H9 (cell line): ENCODE measurements around the gene UGT3A1. TPM values are rescaled to one million over a fixed set of nuclear protein-coding genes. Genes with fewer than 3 reads are reported as not detected.

ENCODE experiments used
- DNase-seq: peaks from one replicate; pipeline ENCODE4 v3.0.0-alpha.2; 2017
- H2AFZ ChIP-seq: one replicate; pipeline ENCODE4 v1.6.1; 2013; ENCODE audit warnings: mild to moderate bottlenecking, low read length, control low read depth, moderate library complexity
- H2AK5ac ChIP-seq: 2 replicates; pipeline ENCODE4 v1.6.1; 2013; ENCODE audit warnings: low read length, control low read depth, mixed read lengths; ENCODE audit not compliant: insufficient read length
- H2BK120ac ChIP-seq: one replicate; pipeline ENCODE4 v1.6.1; 2013; ENCODE audit warnings: low read depth, mild to moderate bottlenecking, low read length, control low read depth, inconsistent platforms; ENCODE audit not compliant: poor library complexity, severe bottlenecking
- H2BK12ac ChIP-seq: 2 replicates; pipeline ENCODE4 v1.6.1; 2013; ENCODE audit warnings: low read length, control low read depth, mixed read lengths, low read depth; ENCODE audit not compliant: insufficient read length
- H2BK15ac ChIP-seq: 2 replicates; pipeline ENCODE4 v1.6.1; 2013; ENCODE audit warnings: low read depth, low read length, control low read depth
- H2BK20ac ChIP-seq: one replicate; pipeline ENCODE4 v1.6.1; 2013; ENCODE audit warnings: low read depth, mild to moderate bottlenecking, low read length, control low read depth, inconsistent platforms; ENCODE audit not compliant: poor library complexity, severe bottlenecking
- H2BK5ac ChIP-seq: 2 replicates; pipeline ENCODE4 v1.6.1; 2013; ENCODE audit warnings: low read length, control low read depth, mixed read lengths; ENCODE audit not compliant: insufficient read length
- H3K14ac ChIP-seq: 2 replicates; pipeline ENCODE4 v1.6.1; 2013; ENCODE audit warnings: low read length, control low read depth; ENCODE audit not compliant: insufficient read depth
- H3K18ac ChIP-seq: 2 replicates; pipeline ENCODE4 v1.6.1; 2013; ENCODE audit warnings: low read depth, mild to moderate bottlenecking, mixed read lengths, low read length, control low read depth; ENCODE audit not compliant: insufficient read length
- H3K23ac ChIP-seq: 2 replicates; pipeline ENCODE4 v1.6.1; 2013; ENCODE audit warnings: low read length, control low read depth, mixed read lengths, low read depth; ENCODE audit not compliant: insufficient read length
- H3K23me2 ChIP-seq: 2 replicates; pipeline ENCODE4 v1.6.1; 2013; ENCODE audit warnings: low read depth, mild to moderate bottlenecking, mixed read lengths, low read length, control low read depth; ENCODE audit not compliant: insufficient read length, poor library complexity, severe bottlenecking
- H3K27ac ChIP-seq: 2 replicates; pipeline ENCODE4 v1.5.1; 2013; ENCODE audit warnings: low read length, control low read depth, mixed read lengths, low read depth; ENCODE audit not compliant: insufficient read length
- H3K27me3 ChIP-seq: 2 replicates; pipeline ENCODE4 v1.6.1; 2013; ENCODE audit warnings: low read length, control low read depth, inconsistent platforms; ENCODE audit not compliant: insufficient read depth
- H3K4ac ChIP-seq: 2 replicates; pipeline ENCODE4 v1.6.1; 2013; ENCODE audit warnings: low read depth, mild to moderate bottlenecking, control low read depth, inconsistent platforms, low read length, moderate library complexity
- H3K4me1 ChIP-seq: 2 replicates; pipeline ENCODE4 v1.6.1; 2013; ENCODE audit warnings: low read length, control low read depth, inconsistent platforms; ENCODE audit not compliant: insufficient read depth
- H3K4me2 ChIP-seq: 2 replicates; pipeline ENCODE4 v1.6.1; 2013; ENCODE audit warnings: low read length, control low read depth, mixed read lengths; ENCODE audit not compliant: insufficient read length, insufficient read depth
- H3K56ac ChIP-seq: 2 replicates; pipeline ENCODE4 v1.6.1; 2013; ENCODE audit warnings: low read depth, mild to moderate bottlenecking, mixed read lengths, low read length, control low read depth; ENCODE audit not compliant: insufficient read length
- H3K79me1 ChIP-seq: 2 replicates; pipeline ENCODE4 v1.6.1; 2013; ENCODE audit warnings: low read depth, mild to moderate bottlenecking, moderate library complexity, low read length, control low read depth, inconsistent platforms; ENCODE audit not compliant: insufficient read depth, poor library complexity, severe bottlenecking
- H3K79me2 ChIP-seq: 2 replicates; pipeline ENCODE4 v1.6.1; 2013; ENCODE audit warnings: low read length, control low read depth, inconsistent platforms; ENCODE audit not compliant: insufficient read depth
- H3K9ac ChIP-seq: 2 replicates; pipeline ENCODE4 v1.6.1; 2013; ENCODE audit warnings: low read length, control low read depth, mixed read lengths; ENCODE audit not compliant: insufficient read length; ENCODE audit errors: extremely low read depth
- H3K9me3 ChIP-seq: one replicate; pipeline ENCODE4 v1.6.1; 2013; ENCODE audit warnings: low read depth, low read length, inconsistent platforms; ENCODE audit not compliant: control insufficient read depth
- H3T11ph ChIP-seq: one replicate; pipeline ENCODE4 v1.6.1; 2013; ENCODE audit warnings: mild to moderate bottlenecking, low read length, control low read depth, inconsistent platforms
- H4K20me1 ChIP-seq: one replicate; pipeline ENCODE4 v1.6.1; 2013; ENCODE audit not compliant: control insufficient read depth, insufficient read length, insufficient read depth
- H4K5ac ChIP-seq: 2 replicates; pipeline ENCODE4 v1.6.1; 2013; ENCODE audit warnings: low read depth, mild to moderate bottlenecking, mixed read lengths, low read length, control low read depth; ENCODE audit not compliant: insufficient read length
- H4K8ac ChIP-seq: replicated peaks from 2 replicates; pipeline ENCODE4 v1.6.1; 2013; ENCODE audit warnings: low read length, control low read depth, mixed read lengths, low read depth; ENCODE audit not compliant: insufficient read length
- H4K91ac ChIP-seq: 2 replicates; pipeline ENCODE4 v1.6.1; 2013; ENCODE audit warnings: low read depth, mild to moderate bottlenecking, moderate library complexity, mixed read lengths, low read length, control low read depth; ENCODE audit not compliant: insufficient read length
- H3K27ac Mint-ChIP-seq, 3 experiments: 2 replicates in 2 of 3; 3 replicates in 1 of 3; pipeline ENCODE4 v1.8.0; 2020 to 2021; ENCODE audit warnings: mixed read lengths in 3 of 3, mild to moderate bottlenecking in 1 of 3, moderate library complexity in 1 of 3
- H3K27me3 Mint-ChIP-seq: 2 replicates; pipeline ENCODE4 v1.8.0; 2021; ENCODE audit warnings: low read depth, mild to moderate bottlenecking, moderate library complexity, mixed read lengths
- H3K36me3 Mint-ChIP-seq, 3 experiments: 2 replicates in 2 of 3; 3 replicates in 1 of 3; pipeline ENCODE4 v1.8.0; 2020 to 2021; ENCODE audit warnings: low read depth in 3 of 3, mixed read lengths in 3 of 3; ENCODE audit not compliant: insufficient read depth in 1 of 3
- H3K4me1 Mint-ChIP-seq, 2 experiments: 2 replicates each; pipeline ENCODE4 v1.8.0; 2020; ENCODE audit warnings: mixed read lengths in 2 of 2
- H3K4me3 Mint-ChIP-seq, 2 experiments: 2 replicates in 1 of 2; 3 replicates in 1 of 2; pipeline ENCODE4 v1.8.0; 2020 to 2021; ENCODE audit warnings: mild to moderate bottlenecking in 2 of 2, mixed read lengths in 2 of 2, moderate library complexity in 1 of 2
- H3K9me3 Mint-ChIP-seq, 2 experiments: 2 replicates in 1 of 2; 3 replicates in 1 of 2; pipeline ENCODE4 v1.8.0; 2020; ENCODE audit warnings: mild to moderate bottlenecking in 2 of 2, mixed read lengths in 2 of 2, moderate library complexity in 1 of 2
- WGBS: extraction: QIAGEN DNeasy Blood & Tissue Kit; methylation state at CpG from one replicate; pipeline ENCODE4 v1.1.7; 2013; ENCODE audit warnings: missing lambda C conversion rate, low lambda C conversion rate, mixed read lengths; ENCODE audit not compliant: insufficient read length; ENCODE audit errors: extremely low coverage; 5-methylcytosine and 5-hydroxymethylcytosine counted together
- total RNA-seq: library from RNA; stranded (reverse); gene quantifications from 2 replicates; pipeline ENCODE4 v1.2.1, GENCODE V29; 2021
- TF ChIP-seq, protein P1 (sequence below): fragments of 200-600 bp; sonication (generic); conservative IDR thresholded peaks from 3 replicates; pipeline ENCODE4 v1.8.0; 2021; ENCODE audit warnings: antibody characterized with exemption, mild to moderate bottlenecking

UGT3A1 gene
- total RNA-seq, 1 experiment from 2014 or later: 1.8 TPM

DNA sequence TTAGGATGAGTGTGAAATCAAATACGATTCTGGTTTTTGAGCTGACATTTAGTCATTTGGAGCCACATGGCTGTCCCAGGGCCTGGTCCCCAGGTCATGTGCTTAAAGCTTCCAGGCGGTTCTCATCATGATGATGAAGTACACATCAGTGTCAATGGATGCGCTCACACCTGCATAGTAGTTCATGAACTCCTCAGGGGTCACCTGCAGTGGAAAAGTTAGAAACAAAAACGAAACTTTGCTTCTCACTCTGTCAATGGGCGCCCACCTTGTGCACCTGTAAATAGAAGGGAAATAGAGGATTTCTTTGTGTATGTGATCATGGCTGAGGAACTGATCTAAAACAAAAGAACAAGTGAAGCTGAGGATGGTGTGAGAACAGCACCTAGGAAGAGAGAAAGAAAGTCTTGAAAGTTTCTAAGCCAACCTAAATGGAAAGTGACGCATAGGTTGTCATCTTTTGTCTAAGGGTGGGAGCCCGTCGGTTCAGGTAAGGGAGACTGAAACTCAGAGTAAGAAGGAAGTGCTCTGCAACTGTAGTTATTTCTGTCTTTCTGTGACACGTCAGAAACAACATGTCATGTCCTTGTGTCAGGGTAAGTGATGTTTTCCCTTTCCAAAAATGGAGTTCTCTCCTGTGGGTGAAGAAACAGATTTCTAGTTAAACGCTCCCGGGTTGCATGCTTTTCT lies 86.6 kb downstream of the UGT3A1 start:
- Histone ChIP-seq H2BK120ac (no peak overlapping the region), H3K27me3 (no peaks in the 10 kb centered on the region), H4K20me1 (no peaks in the 10 kb centered on the region), H3K56ac (no peak overlapping the region), H4K5ac (no peak overlapping the region), H4K8ac (no peak overlapping the region), H3T11ph (no peak overlapping the region), H3K79me2 (no peaks in the 10 kb centered on the region), H2BK5ac (no peak overlapping the region), H2BK12ac (no peak overlapping the region), H2AK5ac (no peak overlapping the region), H3K9ac (no peak overlapping the region), H2BK20ac (no peak overlapping the region), H3K23ac (no peak overlapping the region), H3K4me1 (no peaks in the 10 kb centered on the region), H3K4me2 (no peak overlapping the region), H3K4ac (no peak overlapping the region), H4K91ac (no peak overlapping the region), H2BK15ac (no peak overlapping the region), H2AFZ (no peak overlapping the region), H3K79me1 (no peaks in the 10 kb centered on the region), H3K9me3 (no peaks in the 10 kb centered on the region), H3K18ac (no peak overlapping the region), H3K23me2 (no peaks in the 10 kb centered on the region), H3K27ac (no peak overlapping the region), H3K14ac (no peak overlapping the region)
- TF ChIP-seq, protein P1, sequence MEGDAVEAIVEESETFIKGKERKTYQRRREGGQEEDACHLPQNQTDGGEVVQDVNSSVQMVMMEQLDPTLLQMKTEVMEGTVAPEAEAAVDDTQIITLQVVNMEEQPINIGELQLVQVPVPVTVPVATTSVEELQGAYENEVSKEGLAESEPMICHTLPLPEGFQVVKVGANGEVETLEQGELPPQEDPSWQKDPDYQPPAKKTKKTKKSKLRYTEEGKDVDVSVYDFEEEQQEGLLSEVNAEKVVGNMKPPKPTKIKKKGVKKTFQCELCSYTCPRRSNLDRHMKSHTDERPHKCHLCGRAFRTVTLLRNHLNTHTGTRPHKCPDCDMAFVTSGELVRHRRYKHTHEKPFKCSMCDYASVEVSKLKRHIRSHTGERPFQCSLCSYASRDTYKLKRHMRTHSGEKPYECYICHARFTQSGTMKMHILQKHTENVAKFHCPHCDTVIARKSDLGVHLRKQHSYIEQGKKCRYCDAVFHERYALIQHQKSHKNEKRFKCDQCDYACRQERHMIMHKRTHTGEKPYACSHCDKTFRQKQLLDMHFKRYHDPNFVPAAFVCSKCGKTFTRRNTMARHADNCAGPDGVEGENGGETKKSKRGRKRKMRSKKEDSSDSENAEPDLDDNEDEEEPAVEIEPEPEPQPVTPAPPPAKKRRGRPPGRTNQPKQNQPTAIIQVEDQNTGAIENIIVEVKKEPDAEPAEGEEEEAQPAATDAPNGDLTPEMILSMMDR: no peak
- no peaks in the 10 kb centered on the region for H3K27me3 Mint-ChIP-seq
- DNase-seq: no peak
- no peak overlapping the region for H3K4me3 Mint-ChIP-seq
- H3K27ac Mint-ChIP-seq: no peak overlapping the region
- no CpG with 5 or more reads among the region's 11 CpGs for WGBS
- peaks cover 8 to 9% of the 10 kb centered on the region in 2 experiments; a peak in 4 of 5 replicates for H3K9me3 Mint-ChIP-seq
- H3K36me3 Mint-ChIP-seq: no peaks in the 10 kb centered on the region; a peak in 1 of 7 replicates
- peaks cover 3 to 11% of the 10 kb centered on the region in 2 experiments; a peak in 3 of 4 replicates for H3K4me1 Mint-ChIP-seq
